Left renal pelvis (tissue), 4 donors: Measurements from ENCODE around the gene KLC4. TPM values are rescaled to one million over a fixed set of nuclear protein-coding genes. Genes with fewer than 3 reads are reported as not detected.
"Not testable (repeated sequence)": the region's sequence is repeated elsewhere in the genome, so short reads cannot be mapped to it uniquely, and the experiment has no call there.

Experiments used
- DNase-seq, 4 donors: peaks; one replicate each; pipeline ENCODE4 v3.0.0-alpha.2; 2013; ENCODE audit warnings: low read depth in 4 of 4, low spot score in 3 of 4
- polyA plus RNA-seq, 4 donors: library from polyadenylated mRNA; unstranded; fragments of 120-200 nt; gene quantifications; one replicate each; pipeline ENCODE4 v1.2.1, GENCODE V29; 2013; ENCODE audit not compliant: insufficient read length in 4 of 4

KLC4 gene
- polyA plus RNA-seq, 4 donors: 30.6 to 74.2 (median 51.3) TPM

GRCh38 chr6:43090559-43090956, 31.1 kb downstream of the KLC4 start:
- peak in 1 of 4 donors; percentile 76 for DNase-seq

DNA sequence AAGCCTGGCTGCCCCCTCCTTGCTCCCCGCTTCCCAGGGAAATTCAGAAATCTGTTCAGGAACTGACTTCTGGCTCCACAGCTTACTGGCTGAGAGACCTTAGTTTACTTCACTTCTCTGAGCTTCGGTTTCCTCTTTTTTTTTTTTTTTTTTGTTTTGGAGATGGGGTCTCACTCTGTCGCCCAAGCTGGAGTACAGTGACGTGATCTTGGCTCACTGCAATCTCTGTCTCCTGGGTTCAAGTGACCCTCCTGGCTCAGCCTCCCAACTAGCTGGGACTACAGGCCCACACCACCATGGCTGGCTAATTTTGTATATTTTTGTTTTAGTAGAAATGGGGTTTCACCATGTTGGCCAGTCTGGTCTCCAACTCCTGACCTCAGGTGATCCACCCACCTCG, 31.6 kb downstream of the KLC4 start:
- DNase-seq: no peak

DNA sequence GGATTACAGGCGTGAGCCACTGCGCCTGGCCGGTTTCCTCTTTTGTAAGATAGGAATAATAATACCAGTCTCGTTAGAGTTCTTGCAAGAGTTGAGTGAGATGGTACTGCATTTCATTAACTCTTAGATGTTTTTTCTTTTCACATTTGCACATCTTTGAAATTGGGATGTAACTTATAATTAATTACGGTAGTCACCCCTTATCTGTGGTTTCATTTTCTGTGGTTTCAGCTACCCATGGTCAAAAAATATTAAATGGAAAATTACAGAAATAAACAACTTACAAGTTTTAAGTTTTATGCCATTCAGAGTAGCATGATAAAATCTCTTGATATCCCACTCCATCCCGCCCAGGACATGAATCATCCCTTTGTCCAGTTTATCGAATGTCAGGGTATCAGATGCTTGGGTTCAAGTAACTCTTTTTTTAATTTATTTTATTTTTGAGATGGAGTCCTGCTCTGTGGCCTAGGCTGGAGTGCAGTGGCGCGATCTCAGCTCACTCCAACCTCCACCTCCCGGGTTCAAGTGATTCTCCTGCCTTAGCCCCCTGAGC, 32.1 kb downstream of the KLC4 start:
- DNase-seq: no peak

- DNase-seq: no peak
Measured at GRCh38 chr6:43092635-43093034, 33.2 kb downstream of the KLC4 start.

GRCh38 chr6:43093436-43094289, 34.2 kb downstream of the KLC4 start:
- no peak for DNase-seq

DNA sequence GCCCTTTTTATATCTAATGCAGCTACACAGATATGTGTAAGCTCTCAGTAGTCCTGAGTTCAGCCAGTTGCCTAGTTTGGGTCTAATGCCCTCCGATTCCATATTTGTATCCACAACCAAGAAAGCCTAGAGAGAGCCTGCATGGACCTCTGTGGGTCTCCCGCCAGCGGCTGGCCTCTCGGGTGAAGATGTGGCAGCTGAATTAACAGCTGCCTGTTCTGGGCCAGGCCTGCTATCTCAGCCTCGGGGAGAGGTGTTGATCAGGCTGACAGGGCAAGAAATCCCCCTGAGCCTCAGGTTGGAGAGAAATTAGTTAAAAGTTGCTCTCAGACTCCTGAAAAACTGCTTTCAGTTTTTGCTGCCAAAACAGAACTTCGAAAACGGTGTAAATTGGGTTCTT, 36.5 kb downstream of the KLC4 start:
- no peak for DNase-seq

DNA sequence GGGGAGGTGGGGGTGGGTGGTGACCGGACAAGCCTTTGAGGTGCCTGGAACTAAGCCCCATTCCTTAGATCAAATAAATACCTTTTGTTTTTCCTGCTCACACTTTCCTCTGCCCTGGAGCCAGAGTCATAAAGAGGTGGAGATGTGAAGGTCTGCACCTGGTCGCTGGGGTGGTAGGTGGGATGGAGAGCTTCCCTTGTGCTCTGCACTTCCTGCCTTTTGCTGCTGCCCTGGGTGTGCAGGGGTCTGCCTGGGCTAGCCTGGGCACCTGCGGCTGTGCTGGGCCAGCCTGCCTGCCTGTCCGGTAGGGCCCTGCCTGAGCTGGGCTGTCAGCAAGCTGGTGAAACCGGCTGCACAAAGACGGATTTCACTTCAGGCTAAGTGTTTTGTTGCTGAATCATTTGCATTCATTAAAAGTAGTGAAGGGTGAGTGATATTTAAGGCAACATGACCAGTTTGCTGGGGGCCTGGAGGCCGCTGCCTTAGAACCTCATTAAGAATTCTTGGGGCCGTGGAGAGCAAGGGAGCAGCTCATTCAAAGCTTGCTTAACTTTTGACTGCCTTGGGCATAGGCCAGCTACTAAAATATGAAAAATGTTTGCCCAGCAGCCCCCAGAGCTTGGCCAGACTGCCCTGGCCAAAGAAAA, 37.1 kb downstream of the KLC4 start:
- no peak for DNase-seq

- DNase-seq: no peak
Measured at GRCh38 chr6:43097098-43097489, 37.7 kb downstream of the KLC4 start.

GRCh38 chr6:43097502-43097901, 38.1 kb downstream of the KLC4 start:
- DNase-seq: no peak

DNA sequence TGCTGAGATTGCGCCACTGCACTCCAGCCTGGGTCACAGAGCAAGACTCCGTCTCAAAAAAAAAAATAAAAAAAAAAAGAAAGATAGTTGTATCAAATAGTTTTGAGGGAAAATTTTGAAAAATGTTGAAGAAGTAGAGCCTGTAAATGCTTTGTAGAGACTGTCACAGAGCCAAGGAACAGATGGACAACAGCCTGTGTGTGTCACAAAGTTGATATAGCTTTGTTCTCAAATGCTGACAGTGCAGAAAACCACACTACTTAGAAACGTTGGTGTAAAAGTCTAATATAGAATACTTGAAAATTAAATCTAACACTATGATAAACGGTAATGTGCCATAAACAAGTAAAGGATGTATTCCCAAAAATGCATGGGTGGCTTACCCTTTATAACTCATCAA, 42.1 kb downstream of the KLC4 start:
- no peak for DNase-seq

DNA sequence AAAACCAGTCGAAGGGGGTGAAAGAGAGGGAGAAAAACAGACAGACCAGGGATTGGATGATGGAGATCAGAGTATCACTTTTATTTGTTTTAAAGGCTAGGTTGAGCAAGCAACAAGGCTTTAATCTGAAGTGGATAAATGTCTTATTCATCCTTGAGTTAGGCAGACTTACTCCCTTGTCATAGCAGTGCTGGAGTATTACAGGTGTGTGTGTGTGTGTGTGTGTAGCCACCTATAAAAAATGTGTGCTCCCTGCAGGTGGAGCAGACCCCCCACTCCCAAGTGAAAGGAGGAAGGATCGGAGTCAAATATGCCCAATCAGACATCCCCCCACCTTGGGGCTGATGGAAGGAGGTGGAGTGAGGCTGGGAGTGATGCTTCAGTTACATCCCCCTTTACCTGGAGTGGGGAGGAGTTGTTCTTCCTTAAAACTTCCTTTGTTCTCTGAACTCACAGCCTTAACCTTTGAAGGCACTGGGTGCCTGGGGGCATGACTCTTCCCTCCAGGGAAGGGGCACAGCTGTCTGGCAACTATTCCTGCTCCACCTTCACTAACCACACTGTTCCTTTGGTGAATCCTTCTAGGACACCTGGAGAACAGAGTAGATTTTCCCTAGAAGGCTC, 43.9 kb downstream of the KLC4 start:
- DNase-seq: no peak

DNA sequence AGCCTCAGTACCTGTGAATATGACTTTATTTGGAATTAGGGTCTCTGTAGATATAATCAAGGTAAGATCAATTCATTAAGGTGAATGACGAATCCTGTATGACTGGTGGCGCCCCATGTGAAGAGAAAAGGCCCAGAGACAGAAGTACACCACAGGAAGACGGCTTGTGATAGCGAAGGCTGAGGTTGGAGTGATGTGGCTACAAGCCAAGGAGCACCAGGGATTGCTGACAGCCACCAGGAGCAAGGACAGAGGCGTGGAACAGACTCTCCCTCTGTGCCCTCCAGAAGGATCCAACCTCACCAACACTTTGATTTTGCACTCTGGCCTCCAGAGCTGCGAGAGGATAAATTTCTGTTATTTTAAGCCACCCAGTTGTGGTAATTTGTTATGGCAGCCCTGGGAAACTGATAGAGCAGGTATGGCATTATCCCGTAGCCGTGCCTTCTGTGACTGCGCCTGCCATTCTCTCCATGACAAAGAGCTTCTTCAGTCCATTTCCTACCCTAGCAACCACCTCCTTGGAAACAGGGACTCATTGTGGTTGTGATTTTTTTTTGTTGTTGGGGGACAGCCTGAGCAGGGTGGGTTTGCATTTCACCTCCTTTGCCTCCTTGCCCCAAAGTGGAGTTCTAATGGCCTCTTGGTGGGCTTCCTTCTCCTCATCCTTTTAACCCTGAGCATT, 46.2 kb downstream of the KLC4 start:
- no peak for DNase-seq

GRCh38 chr6:43107344-43108062, 48.1 kb downstream of the KLC4 start:
- DNase-seq: no peak

DNA sequence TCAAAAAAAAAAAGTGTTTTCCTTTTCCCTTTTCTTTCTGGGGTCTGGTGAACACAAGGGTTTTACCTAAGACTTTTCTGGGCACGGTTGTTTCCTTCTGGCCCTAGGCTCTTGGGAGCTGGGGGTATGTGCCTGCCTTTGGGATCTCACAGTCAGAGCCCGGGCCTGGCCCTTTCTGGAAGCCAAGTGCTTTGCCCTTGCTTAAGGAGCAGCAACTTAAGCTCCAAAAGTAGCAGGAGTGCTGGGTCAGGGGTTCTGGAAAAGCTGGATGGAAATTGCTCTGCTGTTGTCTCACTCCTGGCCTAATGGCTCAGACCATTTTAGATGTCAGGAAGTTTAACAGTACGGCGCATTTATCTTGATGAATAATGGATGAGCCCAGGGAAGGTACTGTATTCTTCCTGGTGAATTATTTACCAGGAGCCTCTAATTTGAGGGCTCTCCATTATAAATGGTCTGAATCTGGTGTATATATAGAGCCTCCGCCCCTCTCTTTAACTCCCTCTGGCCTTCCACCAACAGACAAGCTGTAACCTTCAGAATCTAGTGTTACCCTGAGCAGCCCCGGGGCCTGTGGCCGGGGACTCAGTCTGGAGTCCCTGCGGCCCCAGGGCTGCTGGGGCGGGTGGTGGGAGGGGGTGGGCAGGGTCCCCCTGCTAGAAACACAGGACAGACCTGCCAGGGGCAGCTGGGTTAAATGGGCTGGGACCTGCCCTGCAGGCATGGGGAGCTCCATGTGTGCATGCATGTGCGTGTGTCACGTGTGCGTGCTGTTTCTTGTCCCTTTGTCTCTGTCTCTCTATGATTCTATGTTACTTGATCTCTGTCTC, 54.2 kb downstream of the KLC4 start:
- no peak for DNase-seq

GRCh38 chr6:43115365-43115764, 55.9 kb downstream of the KLC4 start:
- DNase-seq: no peak

DNA sequence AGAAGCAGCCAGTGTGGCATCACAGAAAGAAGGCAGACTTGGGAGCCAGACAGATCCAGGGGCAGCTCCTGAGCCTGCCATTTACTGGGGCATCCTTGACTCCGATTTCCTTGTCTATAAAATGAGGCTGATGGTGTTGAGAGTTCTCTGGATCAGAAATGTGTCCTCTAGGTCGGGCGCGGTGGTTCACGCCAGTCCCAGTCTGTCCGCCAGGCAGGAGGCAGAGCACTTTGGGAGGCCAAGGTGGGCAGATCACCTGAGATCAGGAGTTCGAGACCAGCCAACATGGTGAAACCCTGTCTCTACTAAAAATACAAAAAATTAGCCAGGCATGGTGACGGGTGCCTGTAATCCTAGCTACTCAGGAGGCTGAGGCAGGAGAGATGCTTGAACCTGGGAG, 58.0 kb downstream of the KLC4 start:
- DNase-seq: not testable (repeated sequence)

GRCh38 chr6:43119482-43119881, 60.1 kb downstream of the KLC4 start:
- DNase-seq: no peak

DNA sequence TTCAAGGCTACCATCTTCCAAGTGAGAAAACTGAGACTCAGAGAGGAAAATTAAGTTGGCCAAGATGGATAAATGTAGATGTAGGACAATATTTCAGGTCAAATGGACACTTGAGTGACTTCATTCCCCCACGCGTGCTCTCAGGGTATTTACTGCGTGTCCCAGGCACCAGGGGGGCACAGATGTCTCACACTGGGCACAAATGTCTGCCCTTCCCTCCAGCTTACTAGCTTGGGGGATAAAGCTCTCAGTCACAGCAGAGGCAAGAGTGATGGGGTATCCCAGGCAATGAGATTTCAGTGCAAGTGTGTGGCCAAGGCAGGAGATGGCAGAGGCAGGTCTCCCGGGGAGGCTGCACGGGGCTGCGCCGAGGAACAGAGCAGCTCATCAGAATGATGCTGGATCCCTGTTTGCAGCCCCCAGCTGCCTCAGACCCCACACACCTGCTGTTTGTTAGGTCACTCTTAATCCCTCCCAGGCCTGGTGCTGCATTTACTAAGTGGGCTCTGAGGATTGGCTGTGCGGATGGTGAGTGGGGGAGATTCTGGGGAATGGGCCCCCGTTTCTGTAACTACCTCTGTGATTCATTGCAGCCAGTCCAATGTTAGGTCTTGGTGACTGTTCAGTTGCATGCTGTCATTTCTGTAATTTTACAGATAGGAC, 60.8 kb downstream of the KLC4 start:
- no peak for DNase-seq
